ENCODE results near the gene THAP7. TPM values are rescaled to one million over a fixed set of nuclear protein-coding genes. Genes with fewer than 3 reads are reported as not detected.

Gene THAP7
- total RNA-seq, 1 donor from 2014 or later, result 18.2 TPM

DNA sequence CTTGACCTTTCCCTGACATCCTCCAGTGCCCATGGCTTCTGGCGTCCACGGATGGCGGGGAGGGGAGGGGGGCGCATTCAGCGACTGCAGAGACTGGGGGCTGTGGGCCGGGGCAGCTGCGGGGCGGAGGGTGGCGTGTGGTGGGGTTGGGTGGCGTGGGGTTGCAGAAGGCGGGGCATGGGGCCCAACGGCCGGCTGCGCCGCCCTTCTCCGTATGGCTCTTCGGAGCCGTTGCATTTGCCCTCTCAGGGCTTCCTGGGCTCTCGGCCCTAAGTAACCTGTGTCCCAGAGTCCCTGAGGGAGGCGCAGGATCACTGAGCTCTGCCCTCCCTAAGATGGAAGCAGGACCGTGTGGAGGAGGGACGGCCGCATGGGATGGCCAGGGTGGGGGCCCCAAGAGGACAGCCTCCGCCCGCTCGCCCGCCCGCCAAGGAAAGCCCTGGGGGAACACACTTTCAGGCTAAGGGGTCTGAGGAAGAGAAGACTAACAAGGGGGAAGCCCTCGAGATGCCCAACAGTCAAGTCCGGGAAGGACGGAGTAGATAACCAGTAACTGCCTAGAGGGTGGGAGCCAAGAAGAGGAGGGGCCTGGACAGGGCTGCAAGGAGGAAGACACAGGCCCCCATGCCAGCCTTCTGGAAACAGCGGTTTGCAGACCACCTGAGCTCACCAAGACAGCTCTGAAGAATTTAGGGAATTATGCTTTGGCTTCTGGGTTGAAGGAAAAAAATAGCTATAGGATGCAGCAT lies 44.1 kb downstream of the THAP7 start:
- intact Hi-C loops (cut with DNase I), result no loop called here
- no peak for DNase-seq (ENCODE audit: low spot score)

DNA sequence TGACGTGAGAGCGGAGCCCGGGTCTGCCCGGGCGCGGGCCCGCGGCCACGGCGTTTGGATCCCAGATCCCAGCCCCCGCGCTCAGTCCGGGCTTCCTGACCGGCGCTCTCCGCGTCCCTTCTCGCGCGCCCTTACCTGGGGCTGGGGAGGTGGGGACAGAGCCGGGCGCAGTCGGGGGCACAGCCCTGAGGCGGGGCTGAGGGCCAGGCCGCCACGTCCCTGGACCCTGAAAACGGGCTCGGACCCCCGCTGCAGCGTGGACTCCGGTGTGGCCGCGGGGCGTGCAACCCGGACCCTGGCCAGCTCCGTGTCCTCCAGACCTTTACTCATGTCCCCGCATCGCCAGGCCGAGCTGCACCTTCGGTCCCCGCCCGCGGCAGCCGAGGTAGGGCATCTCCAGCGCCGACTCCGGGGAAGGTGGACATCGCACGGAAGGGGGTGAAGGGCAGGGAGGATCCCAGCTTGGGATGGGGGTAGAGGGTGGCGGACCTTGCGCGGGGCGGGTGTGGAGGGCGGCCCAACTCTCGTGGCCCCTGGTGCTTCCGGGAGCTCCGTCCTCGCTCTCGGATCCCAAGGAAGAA lies 44.7 kb downstream of the THAP7 start:
- intact Hi-C loops (cut with DNase I), result no loop called here
- DNase-seq (ENCODE audit: low spot score), result no peak

DNA sequence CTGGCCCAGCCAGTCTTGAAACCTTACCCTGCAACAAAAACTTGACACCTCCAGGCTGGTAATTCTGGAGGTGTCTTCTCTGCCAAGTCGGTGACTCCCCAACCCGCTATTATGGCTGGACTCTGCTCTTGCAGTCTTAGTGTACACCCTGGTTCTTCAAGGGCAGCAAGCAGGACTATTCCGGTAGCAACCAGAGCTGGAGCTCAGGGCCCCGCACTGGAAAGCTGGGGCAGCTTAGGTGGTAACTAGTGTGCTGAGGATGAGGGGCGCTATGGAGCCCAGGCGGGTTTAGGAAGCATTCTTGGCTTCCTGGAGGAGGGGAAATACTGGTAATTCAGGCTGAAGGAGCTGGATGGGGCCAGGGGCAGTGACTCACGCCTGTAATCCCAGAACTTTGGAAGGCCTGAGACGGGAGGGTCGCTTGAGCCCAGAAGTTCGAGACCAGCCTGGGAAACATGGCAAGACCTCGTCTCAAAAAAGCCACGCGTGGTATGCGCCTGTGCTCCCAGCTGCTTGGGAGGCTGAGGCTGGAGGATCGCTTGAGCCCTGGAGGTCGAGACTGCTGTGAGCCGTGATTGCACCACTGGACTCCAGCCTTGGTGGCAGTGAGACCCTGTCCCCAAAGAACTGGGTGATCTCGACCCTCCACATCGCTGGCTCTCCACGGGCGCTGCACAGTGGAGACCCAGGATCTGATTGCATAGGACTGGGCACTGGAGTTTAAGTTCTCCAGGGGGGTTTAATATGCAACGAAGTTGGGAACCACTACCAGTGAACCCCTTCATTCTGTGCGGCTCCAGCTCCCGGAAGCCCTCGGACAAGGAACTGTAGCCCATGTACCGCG lies 45.4 kb downstream of the THAP7 start:
- no peak for DNase-seq (ENCODE audit: low spot score)
- intact Hi-C loops (cut with DNase I), result no loop called here

DNA sequence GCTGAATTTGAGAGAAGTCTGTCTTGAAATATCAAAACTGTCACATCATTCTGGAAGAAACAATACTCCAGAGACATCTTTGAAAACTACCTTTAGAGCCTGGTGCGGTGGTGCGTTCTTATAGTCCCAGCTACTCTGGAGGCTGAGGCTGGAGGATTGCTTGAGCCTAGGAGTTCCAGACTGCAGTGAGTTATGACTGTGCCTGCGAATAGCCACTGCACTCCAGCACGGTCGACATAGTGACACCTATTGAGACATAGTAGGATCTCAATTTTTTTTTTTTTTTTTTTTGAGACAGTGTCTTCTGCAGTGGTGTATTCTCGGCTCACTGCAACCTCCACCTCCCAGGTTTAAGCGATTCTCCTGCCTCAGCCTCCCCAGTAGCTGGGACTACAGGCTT lies 46.4 kb downstream of the THAP7 start:
- DNase-seq (ENCODE audit: low spot score), result no peak
- intact Hi-C loops (cut with DNase I), result no loop called here

DNA sequence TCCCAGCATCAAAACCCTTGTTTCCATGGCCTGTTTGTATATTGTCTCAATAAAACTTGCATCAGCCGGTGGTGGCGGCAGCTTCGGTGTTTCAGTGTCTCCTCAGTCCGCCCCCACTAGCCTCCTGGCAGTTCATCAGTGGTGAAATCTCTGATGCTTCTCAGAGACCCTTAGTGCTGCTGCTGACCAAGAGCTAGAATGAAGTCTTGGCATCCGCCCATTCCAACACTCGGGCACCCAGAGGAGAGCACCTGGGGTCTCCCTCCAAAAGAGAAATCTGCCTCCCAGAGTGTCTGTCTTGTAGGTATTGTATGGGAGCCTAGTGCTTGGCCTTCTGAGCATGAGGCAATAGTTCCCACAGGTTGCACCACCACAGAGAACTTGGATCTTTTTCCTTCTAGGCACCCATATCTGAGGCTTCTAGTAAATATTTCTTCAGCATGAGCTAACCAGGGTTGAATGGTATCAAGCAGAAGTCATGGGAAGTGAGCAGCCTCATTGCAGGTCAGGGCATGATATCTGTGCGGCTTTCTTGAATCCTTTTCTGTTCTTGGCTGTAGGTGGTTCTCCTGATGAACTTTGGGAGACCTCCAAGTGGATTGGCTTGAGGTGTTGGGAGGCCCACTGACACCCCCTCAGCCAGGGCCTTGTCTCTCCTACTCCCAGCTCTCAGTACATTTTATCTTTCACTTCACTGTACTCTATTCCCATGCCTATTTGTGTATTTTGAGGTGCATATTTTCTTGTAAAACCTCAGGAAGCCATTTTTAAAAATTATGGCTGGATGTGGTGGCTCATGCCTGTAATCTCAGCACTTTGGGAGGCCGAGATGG lies 48.0 kb downstream of the THAP7 start:
- DNase-seq (ENCODE audit: low spot score), result no peak
- intact Hi-C loops (cut with DNase I), result no loop called here

DNA sequence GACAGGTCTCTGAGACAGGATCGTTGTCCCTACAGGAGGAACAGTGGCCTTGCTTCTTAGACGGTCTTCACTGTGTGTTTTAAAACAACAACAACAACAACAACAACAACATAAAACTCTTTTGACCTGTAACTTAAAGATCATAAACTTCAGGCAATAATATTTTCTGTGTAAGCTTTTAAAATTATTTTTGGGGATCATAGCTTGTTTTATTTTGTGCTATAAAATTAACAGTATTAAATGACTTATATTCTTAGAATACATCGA lies 48.6 kb downstream of the THAP7 start:
- intact Hi-C loops (cut with DNase I), result no loop called here
- DNase-seq (ENCODE audit: low spot score), result no peak

DNA sequence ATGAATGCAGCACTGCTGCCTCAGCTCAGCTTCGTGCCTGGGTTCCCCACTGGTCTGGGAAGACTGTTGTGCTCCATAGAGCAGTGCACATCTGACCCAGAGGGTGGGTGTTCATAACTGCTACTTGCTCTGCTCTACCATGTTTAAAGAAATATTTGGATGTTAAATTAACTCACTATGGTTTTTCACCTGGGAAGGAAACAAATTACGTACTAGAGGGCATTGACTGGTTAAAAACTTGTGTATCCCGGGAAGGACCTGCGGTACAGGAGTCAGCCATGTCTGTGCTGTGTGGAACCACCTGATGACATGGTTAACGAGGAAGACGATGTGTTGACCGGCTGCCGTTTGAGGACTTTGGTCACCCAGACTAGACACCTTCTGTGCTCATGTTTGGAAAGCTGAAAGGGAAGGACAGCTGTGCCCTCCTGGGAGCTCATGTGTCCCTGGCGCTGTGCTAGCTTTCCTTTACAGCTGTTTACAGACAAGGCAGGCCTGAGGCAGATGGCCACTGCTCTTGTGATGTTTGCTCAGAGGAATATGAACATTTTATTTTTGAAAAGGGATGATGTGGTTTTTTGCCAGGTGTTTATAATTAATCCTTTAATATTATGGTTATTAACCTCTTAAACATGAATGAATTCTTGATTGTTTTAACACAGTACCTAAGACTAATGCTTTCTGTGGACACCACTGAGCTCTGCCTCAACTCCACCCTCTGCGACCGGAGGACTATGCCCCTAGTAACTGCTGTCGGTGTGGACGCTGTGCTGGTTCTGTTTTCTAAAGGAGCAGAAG lies 49.2 kb downstream of the THAP7 start:
- intact Hi-C loops (cut with DNase I), result no loop called here
- DNase-seq (ENCODE audit: low spot score), result no peak

DNA sequence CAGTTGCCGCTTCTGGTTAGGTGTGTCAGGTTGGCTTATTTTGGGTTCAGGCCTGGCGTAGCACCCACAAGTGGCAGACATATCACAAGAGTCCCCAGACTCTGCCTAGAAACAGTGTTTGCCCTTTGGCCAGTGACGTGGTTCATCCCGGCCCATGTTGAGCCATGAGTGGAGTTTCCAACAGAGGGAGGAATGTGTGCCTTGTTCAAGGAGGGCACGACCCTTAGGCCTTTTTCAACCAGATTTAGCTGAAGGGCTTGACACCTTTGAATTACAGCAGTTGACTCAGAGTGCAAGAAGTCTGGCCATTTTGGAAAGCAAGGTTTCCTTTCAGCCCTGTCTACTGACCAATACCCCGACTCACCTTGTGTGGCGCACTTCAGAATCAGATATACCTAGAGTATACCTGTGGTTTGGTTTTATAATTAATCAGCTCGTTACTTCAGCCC lies 50.0 kb downstream of the THAP7 start:
- DNase-seq (ENCODE audit: low spot score), result no peak
- intact Hi-C loops (cut with DNase I), result no loop called here

DNA sequence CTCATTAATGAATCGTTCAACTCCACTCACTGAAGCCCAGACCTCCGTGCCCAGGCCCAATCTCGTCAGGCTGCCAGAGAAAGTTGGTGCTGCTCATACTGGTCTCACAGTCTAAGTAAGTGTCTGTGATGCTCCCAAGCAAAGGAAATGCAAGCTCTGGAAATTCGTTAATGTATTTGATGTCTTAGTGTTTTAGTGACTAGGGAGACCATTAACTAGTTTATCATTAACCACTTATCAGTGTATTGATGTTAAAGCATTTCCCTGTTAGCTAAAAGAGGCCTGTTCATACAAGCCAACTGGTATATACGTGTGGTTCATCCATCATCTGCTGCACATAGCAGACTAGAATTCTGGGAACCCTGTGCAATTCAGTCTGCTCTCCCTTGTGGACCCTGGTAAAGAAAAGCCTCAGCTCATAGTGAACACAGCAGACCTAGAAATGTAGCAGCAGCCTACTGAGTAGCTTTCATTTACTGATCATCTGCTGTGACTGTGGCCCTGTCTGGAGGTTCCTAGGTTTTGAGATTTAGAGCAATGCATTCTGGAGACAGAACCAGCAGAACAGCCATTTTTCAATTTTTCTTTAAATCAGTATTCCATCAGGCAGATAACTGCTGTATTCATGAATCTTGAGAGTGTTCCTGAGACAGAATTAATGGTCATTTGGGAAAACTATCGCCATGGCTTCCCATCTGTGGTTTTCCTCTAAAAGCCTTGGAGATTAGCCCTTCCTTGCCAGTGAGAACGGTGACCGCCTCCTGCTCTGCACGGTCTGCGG lies 50.6 kb downstream of the THAP7 start:
- DNase-seq (ENCODE audit: low spot score), result no peak
- intact Hi-C loops (cut with DNase I), result no loop called here

DNA sequence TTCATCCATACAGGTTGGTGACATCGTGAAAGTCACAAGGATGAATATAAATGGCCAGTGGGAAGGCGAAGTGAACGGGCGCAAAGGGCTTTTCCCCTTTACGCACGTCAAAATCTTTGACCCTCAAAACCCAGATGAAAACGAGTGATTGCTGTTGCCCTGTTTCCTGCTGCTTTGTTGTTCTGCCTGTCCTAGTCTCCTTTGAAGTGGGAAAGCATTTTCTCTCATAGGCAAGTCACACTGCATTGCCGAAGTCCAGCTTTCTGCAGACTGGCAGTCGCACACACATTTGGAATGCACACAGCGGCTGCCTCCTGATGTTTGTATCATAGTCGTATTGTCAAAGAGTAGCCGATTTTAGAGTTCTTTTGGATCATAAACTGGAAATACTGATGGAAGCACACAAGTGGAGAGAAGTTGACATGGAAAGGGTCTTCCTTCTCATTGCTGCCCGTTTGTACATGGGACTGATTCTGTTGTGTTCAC lies 52.2 kb downstream of the THAP7 start:
- no peak for DNase-seq (ENCODE audit: low spot score)
- intact Hi-C loops (cut with DNase I), result loop anchor here (2.0 kb wide), 1 partner anchor 19 kb away; no protein-coding TSS in a partner anchor

Small RNA genes lying within 50 kb of the gene (microRNA-seq; reads per million reads assigned to microRNA genes)
- not detected for gene MIR649

Other genes starting within 250 kb of the THAP7 start
- gene SERPIND1, start 228.0 kb downstream of the THAP7 start, total RNA-seq, result 0.13 TPM
- gene PI4KA, start 143.3 kb downstream of the THAP7 start, total RNA-seq, result 52.6 TPM
- 23.6 TPM for gene SNAP29, start 143.1 kb downstream of the THAP7 start, total RNA-seq
- gene CRKL, start 84.7 kb downstream of the THAP7 start, total RNA-seq, result 55.5 TPM
- 0.54 TPM for gene AIFM3, start 34.9 kb downstream of the THAP7 start, total RNA-seq
- gene LZTR1, start 19.8 kb downstream of the THAP7 start, total RNA-seq, result 33.0 TPM
- 5.4 TPM for gene P2RX6, start 13.0 kb upstream of the THAP7 start, total RNA-seq
- gene SLC7A4, start 30.4 kb upstream of the THAP7 start, total RNA-seq, result not detected
- gene LRRC74B, start 43.8 kb upstream of the THAP7 start, total RNA-seq, result not detected

Measured in cardiac septum (tissue), 1 donor.